22Rv1 (cell line): ENCODE measurements around the gene DAW1.

Experiments
- ZFX ChIP-seq: fragments of 450-650 bp; IDR thresholded peaks from 2 replicates; pipeline ENCODE4 v1.6.1; 2017; ENCODE audit warnings: antibody characterized with exemption, borderline replicate concordance
- TF ChIP-seq, protein P1 (sequence below): fragments of 450-650 bp; IDR thresholded peaks from 2 replicates; pipeline ENCODE4 v1.5.1; 2017; ENCODE audit warnings: mild to moderate bottlenecking

DNA sequence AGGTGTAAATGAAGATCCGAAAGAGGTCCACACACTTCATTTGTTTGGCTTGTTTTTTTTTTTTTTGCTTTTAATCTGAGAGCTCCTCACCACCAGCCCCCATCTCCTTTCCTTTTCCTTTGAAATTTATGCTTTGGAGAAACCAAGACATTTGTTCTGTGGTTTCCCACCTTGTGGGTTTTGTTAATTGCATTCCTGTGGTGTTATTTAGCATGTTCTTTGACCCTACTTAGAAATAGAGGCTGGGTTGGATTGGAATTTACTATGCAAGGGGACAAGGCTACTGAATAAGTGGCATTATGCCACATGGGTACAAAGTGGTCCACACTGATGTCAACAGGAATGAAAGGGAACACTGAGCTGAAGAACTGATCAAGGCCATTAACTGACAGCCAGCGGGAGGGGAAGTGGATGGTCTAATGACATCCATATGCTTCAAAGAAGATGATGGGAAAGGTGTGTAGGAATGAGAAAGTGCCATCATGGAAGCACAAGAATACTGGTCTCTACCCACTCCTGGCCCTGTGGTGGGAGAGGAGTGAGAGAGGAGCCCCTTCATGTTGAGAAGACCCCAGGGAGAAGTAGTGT, 48.9 kb upstream of the DAW1 start:
- TF ChIP-seq, protein P1, sequence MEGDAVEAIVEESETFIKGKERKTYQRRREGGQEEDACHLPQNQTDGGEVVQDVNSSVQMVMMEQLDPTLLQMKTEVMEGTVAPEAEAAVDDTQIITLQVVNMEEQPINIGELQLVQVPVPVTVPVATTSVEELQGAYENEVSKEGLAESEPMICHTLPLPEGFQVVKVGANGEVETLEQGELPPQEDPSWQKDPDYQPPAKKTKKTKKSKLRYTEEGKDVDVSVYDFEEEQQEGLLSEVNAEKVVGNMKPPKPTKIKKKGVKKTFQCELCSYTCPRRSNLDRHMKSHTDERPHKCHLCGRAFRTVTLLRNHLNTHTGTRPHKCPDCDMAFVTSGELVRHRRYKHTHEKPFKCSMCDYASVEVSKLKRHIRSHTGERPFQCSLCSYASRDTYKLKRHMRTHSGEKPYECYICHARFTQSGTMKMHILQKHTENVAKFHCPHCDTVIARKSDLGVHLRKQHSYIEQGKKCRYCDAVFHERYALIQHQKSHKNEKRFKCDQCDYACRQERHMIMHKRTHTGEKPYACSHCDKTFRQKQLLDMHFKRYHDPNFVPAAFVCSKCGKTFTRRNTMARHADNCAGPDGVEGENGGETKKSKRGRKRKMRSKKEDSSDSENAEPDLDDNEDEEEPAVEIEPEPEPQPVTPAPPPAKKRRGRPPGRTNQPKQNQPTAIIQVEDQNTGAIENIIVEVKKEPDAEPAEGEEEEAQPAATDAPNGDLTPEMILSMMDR, result no peak
- TF ChIP-seq ZFX, result no peak
